ENCODE results near the gene TFDP2.

Gene TFDP2

GRCh38 chr3:142056656-142057330 lies 92.6 kb downstream of the TFDP2 start:
- no peak for DNase-seq (ENCODE audit: low spot score)
- in situ Hi-C loops (cut with MboI; ENCODE audit: low sequenced_read_pairs, unreplicated experiment): no loop called here
- no peak for TF ChIP-seq CTCF (IDR thresholded peaks at IDR 0.05; ENCODE audit: borderline replicate concordance, control extremely low read depth, extremely low read depth, insufficient read depth, missing control alignments)

- TF ChIP-seq CTCF (IDR thresholded peaks at IDR 0.05; ENCODE audit: borderline replicate concordance, control extremely low read depth, extremely low read depth, insufficient read depth, missing control alignments): no peak
- in situ Hi-C loops (cut with MboI; ENCODE audit: low sequenced_read_pairs, unreplicated experiment): no loop called here
- DNase-seq (ENCODE audit: low spot score): no peak
These were observed 95.5 kb downstream of the TFDP2 start for GRCh38 chr3:142053835-142054234.

- in situ Hi-C loops (cut with MboI; ENCODE audit: low sequenced_read_pairs, unreplicated experiment): no loop called here
- TF ChIP-seq CTCF (IDR thresholded peaks at IDR 0.05; ENCODE audit: borderline replicate concordance, control extremely low read depth, extremely low read depth, insufficient read depth, missing control alignments): no peak
- DNase-seq (ENCODE audit: low spot score): no peak
These were observed 96.1 kb downstream of the TFDP2 start for GRCh38 chr3:142053244-142053643.

- TF ChIP-seq CTCF (IDR thresholded peaks at IDR 0.05; ENCODE audit: borderline replicate concordance, control extremely low read depth, extremely low read depth, insufficient read depth, missing control alignments): no peak
These were observed 98.0 kb downstream of the TFDP2 start for GRCh38 chr3:142051351-142051750.

GRCh38 chr3:142047021-142047369 lies 102.3 kb downstream of the TFDP2 start:
- no peak for DNase-seq (ENCODE audit: low spot score)
- no peak for TF ChIP-seq CTCF (IDR thresholded peaks at IDR 0.05; ENCODE audit: borderline replicate concordance, control extremely low read depth, extremely low read depth, insufficient read depth, missing control alignments)
- in situ Hi-C loops (cut with MboI; ENCODE audit: low sequenced_read_pairs, unreplicated experiment): no loop called here

More at GRCh38 chr3:142051351-142051750, 98.0 kb downstream of the TFDP2 start:
- in situ Hi-C loops (cut with MboI; ENCODE audit: low sequenced_read_pairs, unreplicated experiment): no loop called here
- no peak for DNase-seq (ENCODE audit: low spot score)

- in situ Hi-C loops (cut with MboI; ENCODE audit: low sequenced_read_pairs, unreplicated experiment): no loop called here
- DNase-seq (ENCODE audit: low spot score): no peak
These were observed 102.9 kb downstream of the TFDP2 start for GRCh38 chr3:142046320-142047020.

More at GRCh38 chr3:142046320-142047020, 102.9 kb downstream of the TFDP2 start:
- no peak for TF ChIP-seq CTCF (IDR thresholded peaks at IDR 0.05; ENCODE audit: borderline replicate concordance, control extremely low read depth, extremely low read depth, insufficient read depth, missing control alignments)

All from GM13976 (cell line).